Hematopoietic multipotent progenitor cell treated with erythropoietin and hydrocortisone succinate and interleukin-3 and kit ligand, for 4 days (in vitro differentiated cells): Measurements from ENCODE around the gene FBXL7.
"Not testable (repeated sequence)": the region's sequence is repeated elsewhere in the genome, so short reads cannot be mapped to it uniquely, and the experiment has no call there.

ENCODE experiments used
- DNase-seq: peaks from one replicate; pipeline ENCODE4 v3.0.0-alpha.2; 2015

FBXL7 gene

GRCh38 chr5:15834596-15835245 lies 334.7 kb downstream of the FBXL7 start:
- DNase-seq: no peak

DNA sequence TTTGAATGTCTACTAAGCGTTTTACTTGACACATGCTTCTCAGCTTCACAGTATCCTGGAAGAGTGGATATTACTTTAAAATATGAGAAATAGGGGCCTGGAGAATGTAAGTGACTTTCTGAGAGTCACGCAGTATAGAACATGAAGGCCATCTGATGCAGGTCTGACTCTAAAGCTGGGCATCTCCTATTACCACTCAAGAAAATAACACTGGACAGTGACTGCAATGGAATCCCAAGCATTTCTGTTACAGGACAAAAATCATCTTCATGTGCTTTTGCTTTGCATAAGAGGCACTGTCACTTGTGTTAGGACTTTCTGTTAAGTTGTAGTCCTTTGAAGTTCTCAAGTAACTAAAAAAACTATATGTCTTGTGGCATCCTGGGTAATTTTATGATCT lies 335.5 kb downstream of the FBXL7 start:
- DNase-seq: no peak

DNA sequence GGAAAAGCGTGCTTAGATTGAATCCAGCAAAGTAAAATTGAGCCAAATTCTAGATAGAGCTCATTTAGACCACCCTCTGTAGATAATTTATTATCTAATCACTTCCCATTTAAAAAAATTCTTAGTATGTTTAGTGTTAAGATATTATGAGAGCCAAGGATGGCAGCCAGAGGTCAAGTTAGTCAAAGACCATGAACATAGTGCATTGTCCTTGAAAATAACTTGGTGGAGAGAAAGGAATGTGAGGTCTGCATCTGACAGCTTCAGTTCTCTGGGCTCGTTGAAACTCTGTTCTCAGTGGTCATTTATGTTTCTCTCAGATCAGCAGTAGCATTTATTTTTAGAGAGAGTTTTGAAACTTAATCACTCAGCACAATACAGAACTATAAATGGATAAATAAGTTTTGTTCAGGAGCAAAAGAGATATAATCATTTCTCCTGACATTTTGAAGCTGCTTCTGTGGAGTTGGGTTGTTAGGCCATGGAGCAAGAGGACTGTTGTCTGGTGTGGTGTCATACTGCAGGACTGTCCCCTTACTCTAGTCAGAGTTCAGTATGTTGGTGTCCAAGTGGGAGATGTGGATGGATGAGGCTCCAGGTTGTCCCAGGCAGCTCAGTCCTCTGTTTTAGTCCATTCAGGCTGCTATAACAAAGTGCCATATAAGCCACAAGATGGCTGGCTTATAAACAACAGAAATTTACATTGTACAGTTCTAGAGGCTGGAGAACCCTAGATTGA lies 337.7 kb downstream of the FBXL7 start:
- no peak for DNase-seq

DNA sequence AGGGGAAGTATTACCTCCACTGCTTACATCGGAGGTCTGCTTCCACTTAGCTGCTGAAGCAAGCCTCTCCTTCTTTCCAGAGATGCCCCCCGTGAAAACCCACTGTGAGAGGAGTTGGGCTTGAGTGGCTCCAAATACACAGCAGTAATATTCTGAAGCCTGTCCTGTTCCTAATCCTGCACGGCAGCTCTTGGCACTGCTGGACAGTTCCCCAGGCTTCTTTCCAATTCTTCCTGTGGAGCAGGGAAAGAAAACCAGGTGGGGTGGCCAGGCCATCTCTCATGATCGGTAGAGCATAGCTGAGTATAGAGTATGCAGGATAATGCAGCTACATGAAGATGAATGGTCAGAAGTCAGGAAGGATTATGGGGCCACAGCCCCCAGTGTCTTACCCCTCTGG lies 344.3 kb downstream of the FBXL7 start:
- no peak for DNase-seq

GRCh38 chr5:15844871-15845270 lies 344.9 kb downstream of the FBXL7 start:
- no peak for DNase-seq

DNA sequence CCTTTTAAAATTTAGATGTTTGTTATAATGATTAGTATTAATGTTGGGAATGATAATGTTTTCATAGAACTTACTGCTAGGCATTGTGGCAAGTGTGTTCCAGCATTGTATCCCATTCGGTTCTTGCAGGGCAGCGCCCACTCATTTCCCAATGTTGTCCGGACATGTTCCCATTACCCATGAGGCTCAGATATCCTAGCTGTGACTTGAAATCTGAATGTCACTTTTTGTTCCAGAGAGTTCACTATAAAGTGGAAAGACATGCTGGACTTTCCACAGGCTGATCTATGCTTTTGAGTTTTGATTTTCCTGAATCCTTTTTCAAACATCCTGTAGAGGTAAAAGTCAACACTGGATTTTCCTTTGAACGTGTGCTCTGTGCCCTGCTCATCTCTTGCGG lies 350.6 kb downstream of the FBXL7 start:
- DNase-seq: no peak

GRCh38 chr5:15850939-15851341 lies 351.0 kb downstream of the FBXL7 start:
- no peak for DNase-seq

- no peak for DNase-seq
Observed at GRCh38 chr5:15852217-15852616, 352.2 kb downstream of the FBXL7 start.

DNA sequence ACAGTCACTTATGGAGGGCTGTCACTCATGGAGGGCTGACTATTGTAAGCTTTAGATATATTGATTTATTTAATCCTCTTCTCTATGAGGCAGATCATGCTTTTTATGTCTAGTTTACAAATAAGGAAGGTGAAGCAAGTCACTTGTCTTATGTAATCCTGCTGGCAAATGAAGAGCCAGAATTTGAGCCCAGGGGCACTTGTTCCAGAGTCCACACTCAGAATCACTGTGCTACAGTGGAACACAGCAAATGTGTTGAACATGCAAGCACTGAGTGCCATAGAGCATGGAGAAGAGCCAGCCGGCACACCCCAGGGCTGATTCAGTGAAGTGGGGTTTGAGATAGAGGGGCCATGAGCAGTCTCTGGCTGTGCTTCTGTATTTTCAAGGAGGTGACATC lies 353.0 kb downstream of the FBXL7 start:
- no peak for DNase-seq

DNA sequence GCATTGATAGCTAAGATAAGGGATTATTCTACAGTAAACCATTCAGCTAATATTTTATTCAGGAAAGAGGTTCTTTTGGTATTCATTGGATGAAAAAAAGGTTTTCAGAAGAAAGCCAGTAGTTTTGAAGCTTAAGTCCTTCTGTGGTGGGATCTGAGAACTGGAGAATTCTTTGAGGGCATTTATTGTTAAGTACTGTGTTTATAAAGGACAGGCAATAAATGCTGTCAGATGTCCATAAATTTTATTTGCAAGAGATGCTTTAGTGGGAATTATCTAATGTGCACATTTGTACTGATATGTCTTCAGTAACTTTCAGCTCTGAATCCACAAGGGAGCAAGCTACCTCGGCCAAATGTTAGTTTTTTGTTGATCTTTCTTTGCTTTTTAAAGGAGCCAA lies 358.3 kb downstream of the FBXL7 start:
- no peak for DNase-seq

DNA sequence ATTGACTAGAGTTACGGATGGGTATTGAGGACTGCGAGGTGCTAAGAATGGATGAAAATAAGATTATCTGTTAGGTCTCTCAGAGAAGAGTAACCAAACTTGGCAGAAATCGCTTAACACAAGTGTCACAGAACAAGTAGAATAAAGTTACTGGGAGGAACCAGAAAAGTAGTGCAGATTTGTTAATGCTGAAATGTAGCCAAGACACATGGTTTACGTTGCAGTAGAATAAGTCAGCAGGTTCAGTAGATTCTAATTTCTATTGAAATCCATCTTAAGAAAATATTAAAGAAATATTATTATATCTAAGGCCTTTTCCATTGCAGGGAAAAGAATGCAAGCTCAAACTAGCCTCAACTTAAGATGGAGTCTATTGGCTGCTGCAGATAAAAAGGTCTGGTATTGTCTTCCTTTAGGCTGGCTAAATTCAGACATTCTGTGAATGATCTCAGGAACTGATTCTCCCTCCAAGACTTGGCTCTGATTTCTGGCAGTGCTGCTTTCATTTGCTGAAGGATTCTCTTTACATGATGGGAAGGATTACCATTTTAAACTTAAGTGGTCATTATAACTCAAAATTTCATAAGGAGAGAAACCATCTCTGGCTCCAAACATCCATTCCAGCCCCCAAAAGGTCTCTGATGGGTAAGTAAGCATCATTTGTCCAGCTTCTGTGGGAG lies 364.7 kb downstream of the FBXL7 start:
- DNase-seq: no peak

DNA sequence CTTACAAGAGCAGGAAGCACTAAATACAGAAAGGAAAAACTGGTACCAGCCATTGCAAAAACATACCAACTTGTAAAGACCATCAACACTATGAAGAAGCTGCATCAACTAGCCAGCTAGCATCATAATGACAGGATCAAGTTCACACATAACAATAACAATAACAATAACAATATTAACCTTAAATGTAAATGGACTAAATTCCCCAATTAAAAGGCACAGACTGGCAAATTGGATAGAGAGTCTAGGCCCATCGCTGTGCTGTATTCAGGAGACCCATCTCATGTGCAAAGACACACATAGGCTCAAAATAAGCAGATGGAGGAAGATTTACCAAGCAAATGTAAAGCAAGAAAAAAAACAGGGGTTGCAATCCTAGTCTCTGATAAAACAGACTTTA lies 372.3 kb downstream of the FBXL7 start:
- DNase-seq: not testable (repeated sequence)

GRCh38 chr5:15877914-15878313 lies 377.9 kb downstream of the FBXL7 start:
- DNase-seq: no peak

GRCh38 chr5:15880201-15880600 lies 380.2 kb downstream of the FBXL7 start:
- DNase-seq: no peak

GRCh38 chr5:15885156-15885555 lies 385.2 kb downstream of the FBXL7 start:
- no peak for DNase-seq

DNA sequence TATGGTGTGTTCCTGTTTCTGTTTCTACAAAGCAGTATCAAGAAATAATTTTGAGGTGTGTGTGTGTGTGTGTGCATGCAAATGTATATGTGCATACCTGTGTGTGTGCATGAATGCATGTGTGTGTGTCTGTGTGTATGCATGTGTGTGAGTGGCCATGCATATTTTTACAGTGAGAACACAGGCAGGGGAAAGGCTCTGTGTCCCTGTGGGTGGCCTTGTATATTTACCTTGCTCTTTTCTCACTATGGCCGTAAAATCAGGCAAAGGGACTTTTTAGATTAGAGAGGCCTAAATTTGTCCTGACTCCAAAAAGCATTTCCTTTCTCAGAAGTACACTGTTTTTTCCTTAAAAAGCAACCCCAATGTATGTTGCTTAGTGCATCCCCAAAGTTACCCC lies 386.2 kb downstream of the FBXL7 start:
- no peak for DNase-seq

GRCh38 chr5:15887093-15887492 lies 387.1 kb downstream of the FBXL7 start:
- no peak for DNase-seq

DNA sequence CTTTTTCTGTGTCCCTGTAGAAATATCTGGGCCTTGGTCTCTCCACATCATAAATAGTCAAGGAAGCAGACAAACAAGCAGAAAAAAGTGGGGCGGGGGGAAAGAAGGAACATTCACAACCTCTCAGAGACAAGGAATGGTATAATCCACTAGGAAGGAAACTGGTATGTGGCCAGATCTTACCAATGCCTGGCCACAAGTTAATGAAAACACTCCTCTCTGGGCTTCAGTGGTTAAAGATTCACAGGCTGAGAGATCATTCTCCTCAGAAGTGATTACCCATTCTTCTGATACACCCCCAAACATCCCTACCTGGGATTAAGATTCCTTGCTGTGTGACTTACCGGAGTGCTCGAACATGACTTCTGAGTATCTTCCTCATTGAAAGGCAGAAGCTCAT lies 389.0 kb downstream of the FBXL7 start:
- no peak for DNase-seq

DNA sequence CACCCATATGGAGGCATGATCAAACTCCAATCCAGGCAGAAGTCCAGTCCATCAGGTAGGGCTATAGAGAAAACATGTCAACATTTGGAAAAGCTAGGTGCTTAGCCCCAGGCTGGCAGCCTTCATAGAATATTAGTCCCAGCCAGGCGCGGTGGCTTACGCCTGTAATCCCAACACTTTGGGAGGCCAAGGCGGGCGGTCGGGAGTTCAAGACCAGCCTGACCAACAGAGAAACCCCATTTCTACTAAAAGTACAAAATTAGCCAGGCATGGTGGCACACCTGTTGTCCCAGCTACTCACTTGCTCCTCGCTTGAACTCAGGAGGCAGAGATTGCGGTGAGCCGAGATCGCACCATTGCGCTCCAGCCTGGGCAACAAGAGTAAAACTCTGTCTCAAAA lies 393.9 kb downstream of the FBXL7 start:
- DNase-seq: no peak

- no peak for DNase-seq
Observed at GRCh38 chr5:15897656-15898055, 397.7 kb downstream of the FBXL7 start.

- no peak for DNase-seq
Observed at GRCh38 chr5:15898641-15899040, 398.7 kb downstream of the FBXL7 start.

DNA sequence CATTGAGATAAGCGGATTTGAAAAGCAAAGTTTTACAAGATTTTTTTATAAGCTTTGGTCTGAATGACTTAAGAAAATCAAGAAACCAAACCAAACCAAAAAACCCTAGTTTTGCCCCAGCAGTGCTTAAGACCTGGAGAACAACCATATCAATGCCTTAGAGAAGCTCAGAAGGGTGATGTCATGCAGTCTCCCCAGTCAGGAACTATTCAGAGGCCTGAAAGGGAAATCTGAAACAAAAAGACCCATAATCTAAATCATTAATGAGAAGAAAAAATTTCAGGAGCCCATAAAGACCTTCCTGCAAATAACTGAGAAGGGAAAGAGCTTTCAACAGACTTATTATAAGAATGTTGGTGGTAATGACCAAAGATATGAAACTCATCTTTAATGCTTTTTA lies 399.5 kb downstream of the FBXL7 start:
- no peak for DNase-seq

DNA sequence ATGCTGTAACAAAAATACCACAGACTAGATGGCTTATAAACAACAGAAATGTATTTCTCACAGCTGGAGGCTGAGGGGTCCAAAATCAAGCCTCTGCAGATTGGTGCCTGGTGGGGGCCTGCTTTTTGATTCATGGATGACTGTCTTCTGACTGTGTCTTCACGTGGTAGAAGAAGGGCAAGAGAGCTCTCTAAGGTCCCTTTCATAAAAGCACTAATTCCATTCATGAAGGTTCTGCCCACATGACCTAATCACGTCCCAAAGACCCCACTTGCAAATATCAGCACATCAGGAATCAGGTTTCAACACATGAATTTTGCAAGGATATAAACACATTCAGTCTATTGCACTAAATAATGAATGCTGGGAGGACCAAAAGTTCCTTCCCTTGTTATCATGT lies 401.2 kb downstream of the FBXL7 start:
- DNase-seq: no peak

GRCh38 chr5:15902066-15902465 lies 402.1 kb downstream of the FBXL7 start:
- DNase-seq: no peak
